A549 treated with AZD9567 at 1 μM for 4 hours (cell line): ENCODE results near the gene SLC25A12. TPM values are rescaled to one million over a fixed set of nuclear protein-coding genes. Genes with fewer than 3 reads are reported as not detected.

Experiments
- total RNA-seq: library from RNA; stranded (reverse); fragments of 200-300 nt; extraction: Qiagen RNA extraction; gene quantifications from 5 replicates; pipeline ENCODE4 v1.2.3, GENCODE V29; 2022; ENCODE audit not compliant: insufficient read depth

Gene SLC25A12
- 12.9 to 23.5 TPM (median 13.7 TPM) in 5 replicates for total RNA-seq

GRCh38 chr2:171893824-171894611 is at the start of gene SLC25A12:
SLC25A12 (minus strand) TSS chr2:171894244; CDS start chr2:171894214, 30 bp downstream.

GRCh38 chr2:171922230-171923022 is 28.4 kb upstream of the SLC25A12 start, which contains the start of gene HAT1:
HAT1 (plus strand) TSS chr2:171922461; CDS start chr2:171922501, 40 bp downstream.

Other genes starting within 250 kb of the SLC25A12 start
- gene DYNC1I2, start 206.8 kb downstream of the SLC25A12 start, total RNA-seq = 57.1 to 96.6 TPM (median 70.2 TPM) in 5 replicates
- 67.2 to 81.9 TPM (median 72.7 TPM) in 5 replicates for gene HAT1, start 28.2 kb upstream of the SLC25A12 start, total RNA-seq
- gene METAP1D, start 105.7 kb upstream of the SLC25A12 start, total RNA-seq = 2.0 to 4.2 TPM (median 2.2 TPM) in 5 replicates
- gene DLX1, start 191.3 kb upstream of the SLC25A12 start, total RNA-seq = 2.9 to 4.7 TPM (median 3.8 TPM) in 5 replicates
- gene DLX2, start 208.7 kb upstream of the SLC25A12 start, total RNA-seq = 0.49 to 0.79 TPM (median 0.56 TPM) in 4 of 5 replicates, not detected in the other